ENCODE data around the gene SLC4A5. TPM values are rescaled to one million over a fixed set of nuclear protein-coding genes. Genes with fewer than 3 reads are reported as not detected.
A peak's percentile ranks its signal among the peaks of the same experiment; 100 is the strongest.

The SLC4A5 gene
- total RNA-seq, 1 donor from 2014 or later: 3.0 TPM

- no peaks in the 10 kb centered on the region for H3K9me3 Mint-ChIP-seq
- no peak overlapping the region for H3K27ac Mint-ChIP-seq (ENCODE audit: unreplicated experiment)
- H3K36me3 Mint-ChIP-seq (ENCODE audit: low read depth): no peaks in the 10 kb centered on the region
- no peaks in the 10 kb centered on the region for H3K4me1 Mint-ChIP-seq
- no peak for DNase-seq (ENCODE audit: low read depth, low spot score)
- H3K4me3 Mint-ChIP-seq: no peak overlapping the region
- TF ChIP-seq CTCF (conservative IDR thresholded peaks at IDR 0.05): no peak
- H3K27me3 Mint-ChIP-seq (ENCODE audit: low read depth): no peaks in the 10 kb centered on the region
Measured at GRCh38 chr2:74253971-74254310, 89.3 kb downstream of the SLC4A5 start.

DNA sequence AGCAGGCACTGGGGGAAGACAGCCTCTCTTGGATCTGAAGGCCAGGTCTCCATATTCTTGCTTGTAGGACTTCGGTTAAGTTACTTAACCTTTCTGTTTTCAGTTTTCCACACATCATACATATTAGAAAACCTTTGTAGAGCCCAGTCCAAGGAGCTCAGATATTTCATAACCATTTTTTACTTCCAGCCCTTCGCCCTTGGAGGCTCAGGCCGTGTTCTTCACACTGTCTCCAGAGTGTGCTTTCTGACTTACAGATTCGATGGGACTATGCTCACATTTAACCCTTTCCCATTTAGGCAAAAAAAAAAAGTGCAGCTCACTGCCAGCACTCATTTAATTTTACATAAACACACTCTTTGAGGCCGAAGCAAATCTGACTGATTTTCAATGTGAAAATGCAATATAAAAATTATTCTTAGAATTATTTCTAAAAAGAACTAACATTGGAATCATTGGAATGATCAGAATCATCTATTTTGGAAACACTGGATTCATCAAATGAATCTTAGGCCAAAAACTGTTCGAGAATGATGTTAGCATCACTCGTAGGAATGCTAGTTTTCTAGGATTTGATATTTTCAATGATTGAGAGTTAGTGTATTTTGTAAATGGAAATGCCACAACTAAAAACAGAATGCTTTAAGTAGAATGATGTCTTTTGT, 89.8 kb downstream of the SLC4A5 start:
- no peaks in the 10 kb centered on the region for H3K36me3 Mint-ChIP-seq (ENCODE audit: low read depth)
- no peak overlapping the region for H3K4me3 Mint-ChIP-seq
- no peaks in the 10 kb centered on the region for H3K27me3 Mint-ChIP-seq (ENCODE audit: low read depth)
- H3K27ac Mint-ChIP-seq (ENCODE audit: unreplicated experiment): no peak overlapping the region
- no peaks in the 10 kb centered on the region for H3K4me1 Mint-ChIP-seq
- H3K9me3 Mint-ChIP-seq: no peaks in the 10 kb centered on the region
- no peak for DNase-seq (ENCODE audit: low read depth, low spot score)
- TF ChIP-seq CTCF (conservative IDR thresholded peaks at IDR 0.05): no peak

- no peaks in the 10 kb centered on the region for H3K36me3 Mint-ChIP-seq (ENCODE audit: low read depth)
- no peaks in the 10 kb centered on the region for H3K27me3 Mint-ChIP-seq (ENCODE audit: low read depth)
- no peak for DNase-seq (ENCODE audit: low read depth, low spot score)
- no peaks in the 10 kb centered on the region for H3K9me3 Mint-ChIP-seq
- H3K4me3 Mint-ChIP-seq: no peak overlapping the region
- no peak for TF ChIP-seq CTCF (conservative IDR thresholded peaks at IDR 0.05)
- H3K4me1 Mint-ChIP-seq: no peaks in the 10 kb centered on the region
- H3K27ac Mint-ChIP-seq (ENCODE audit: unreplicated experiment): no peak overlapping the region
Measured at GRCh38 chr2:74252862-74253261, 90.4 kb downstream of the SLC4A5 start.

DNA sequence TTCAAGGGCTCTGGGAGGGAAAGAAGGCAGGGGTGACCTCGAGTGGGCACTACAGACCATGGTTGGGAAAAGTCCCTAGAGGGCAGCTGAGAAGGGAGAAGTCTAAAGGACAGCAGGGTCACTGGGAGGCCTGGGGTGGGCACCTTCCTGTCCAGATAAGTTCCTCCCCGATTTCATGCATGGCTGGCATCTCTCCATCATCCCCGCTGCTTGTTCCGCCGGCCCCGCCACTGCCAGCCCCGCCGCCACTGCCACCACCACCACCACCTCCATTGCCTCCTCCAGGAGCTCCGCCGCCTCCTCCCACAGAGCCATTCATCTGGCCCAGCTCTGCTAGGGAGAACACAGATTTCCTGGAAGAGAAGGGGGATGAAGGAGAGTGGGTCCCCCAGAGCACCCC, 91.2 kb downstream of the SLC4A5 start:
- Mint-ChIP-seq H3K9me3 (no peaks in the 10 kb centered on the region), H3K27ac (ENCODE audit: unreplicated experiment) (no peak overlapping the region), H3K4me1 (no peaks in the 10 kb centered on the region), H3K4me3 (no peak overlapping the region), H3K27me3 (ENCODE audit: low read depth) (no peaks in the 10 kb centered on the region), H3K36me3 (ENCODE audit: low read depth) (no peaks in the 10 kb centered on the region)
- no peak for TF ChIP-seq CTCF (conservative IDR thresholded peaks at IDR 0.05)
- no peak for DNase-seq (ENCODE audit: low read depth, low spot score)

DNA sequence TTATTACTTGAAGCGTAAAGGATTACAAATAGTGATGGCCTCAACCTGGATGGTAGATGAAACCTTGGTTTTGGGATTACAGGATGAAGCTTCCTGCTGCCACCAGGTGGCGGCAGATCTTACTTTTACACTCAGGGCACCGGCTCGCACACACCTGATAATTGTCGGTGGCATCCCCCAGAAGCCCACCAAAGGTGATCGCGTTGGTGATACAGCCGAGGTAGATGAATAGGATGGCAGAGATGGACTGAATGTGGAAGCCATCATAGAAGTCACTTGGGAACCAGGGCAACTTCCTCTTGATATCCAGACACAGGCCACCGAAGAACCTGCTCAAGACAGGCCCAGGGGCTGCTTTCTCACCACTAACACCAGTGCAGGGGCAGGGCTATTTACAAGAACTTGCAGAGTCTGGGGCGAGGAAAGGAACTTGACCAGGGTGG, 93.0 kb downstream of the SLC4A5 start:
- Mint-ChIP-seq H3K9me3 (no peaks in the 10 kb centered on the region), H3K27me3 (ENCODE audit: low read depth) (no peaks in the 10 kb centered on the region), H3K36me3 (ENCODE audit: low read depth) (no peaks in the 10 kb centered on the region)

More for the DNA sequence above, 93.0 kb downstream of the SLC4A5 start:
- peak; percentile 43 for DNase-seq (ENCODE audit: low read depth, low spot score)
- Mint-ChIP-seq H3K4me1 (no peaks in the 10 kb centered on the region), H3K4me3 (no peak overlapping the region), H3K27ac (ENCODE audit: unreplicated experiment) (no peak overlapping the region)
- peak; percentile 87 for TF ChIP-seq CTCF (conservative IDR thresholded peaks at IDR 0.05)
